Upper lobe of left lung (tissue), 4 donors: ENCODE measurements around the gene RACGAP1.

Experiments used
- CTCF ChIP-seq, 6 experiments: fragments of 450-650 bp in 4 of 6; fragments of 200-600 bp in 2 of 6; sonication (generic) in 2 of 6; IDR thresholded peaks; one replicate each; pipeline ENCODE4 v1.5.1; 2016 to 2019; ENCODE audit warnings: antibody characterized with exemption in 6 of 6
- POLR2A ChIP-seq, 4 donors: fragments of 450-650 bp; IDR thresholded peaks; one replicate each; pipeline ENCODE4 v1.5.1; 2016 to 2017; ENCODE audit warnings: antibody characterized with exemption in 4 of 4, mild to moderate bottlenecking in 2 of 4
- POLR2AphosphoS5 ChIP-seq, 2 donors: sonication (generic); formaldehyde crosslinking; IDR thresholded peaks; one replicate each; pipeline ENCODE4 v1.5.1; 2017; ENCODE audit warnings: antibody characterized with exemption in 2 of 2

GRCh38 chr12:50066402-50066801 lies 41.1 kb upstream of the RACGAP1 start:
- TF ChIP-seq POLR2AphosphoS5 (IDR thresholded peaks at IDR 0.05) (no peak), CTCF (IDR thresholded peaks at IDR 0.05) (no peak), POLR2A (IDR thresholded peaks at IDR 0.05) (no peak)
